Stimulated activated CD4-positive, alpha-beta T cell treated with anti-CD3 and anti-CD28 coated beads, Interleukin-15, amount 100 ng/mL, for 24 hours (primary cell): ENCODE measurements around the gene HMCN1.

ENCODE experiments used
- DNase-seq: peaks from one replicate; pipeline ENCODE4 v3.0.0-alpha.2; 2020

The HMCN1 gene

GRCh38 chr1:185808631-185809030 is 74.4 kb downstream of the HMCN1 start:
- DNase-seq = no peak

DNA sequence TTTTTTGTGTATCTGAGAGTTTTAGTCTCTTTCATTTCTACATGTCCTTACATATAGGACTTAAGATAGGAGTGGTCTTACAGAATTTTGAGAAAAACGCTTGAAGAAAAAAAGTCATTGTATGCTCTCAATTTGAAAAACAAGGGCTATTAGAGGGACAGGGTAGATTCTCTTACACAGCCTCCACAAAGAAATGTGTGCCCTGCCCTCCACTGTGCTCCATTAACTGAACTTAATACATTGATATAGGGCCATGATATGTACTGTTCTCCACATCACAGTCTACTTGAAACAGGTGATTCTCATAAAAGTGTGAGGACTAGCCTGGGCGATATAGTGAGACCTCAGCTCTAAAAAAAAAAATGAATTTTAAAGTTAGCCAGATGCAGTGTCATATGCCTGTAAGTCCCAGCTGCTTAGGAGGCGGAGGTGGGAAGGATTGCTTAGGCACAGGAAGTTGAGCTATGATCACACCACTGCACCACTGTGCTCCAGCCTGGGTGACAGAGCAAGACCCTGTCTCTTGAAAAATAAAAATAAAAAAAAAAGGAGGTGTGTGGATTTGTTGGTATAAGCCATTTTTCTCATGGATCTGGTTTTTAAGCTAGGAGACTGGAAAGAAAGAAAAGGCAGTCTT is 77.0 kb downstream of the HMCN1 start:
- DNase-seq = no peak

- DNase-seq = no peak
Observed at GRCh38 chr1:185812934-185813333, 78.7 kb downstream of the HMCN1 start.

GRCh38 chr1:185813401-185813979 is 79.3 kb downstream of the HMCN1 start:
- no peak for DNase-seq

DNA sequence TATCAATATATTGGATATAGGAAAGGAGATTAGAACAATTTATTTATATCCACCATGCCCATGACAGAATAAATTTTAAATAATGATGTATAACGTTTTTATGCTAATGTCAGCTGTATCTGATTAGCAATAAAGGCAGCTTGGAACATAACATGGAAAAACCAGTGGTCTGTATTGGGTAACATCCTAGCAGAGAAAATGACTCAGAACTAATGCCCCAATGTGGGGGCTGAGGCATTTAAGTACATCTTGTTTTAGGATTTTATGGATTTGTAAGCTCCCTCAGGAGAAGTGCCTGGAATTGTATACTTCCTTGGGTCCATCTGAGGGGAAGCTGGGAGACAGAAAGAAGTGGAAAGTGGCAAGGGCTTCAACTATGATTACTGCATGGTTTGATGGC is 82.3 kb downstream of the HMCN1 start:
- no peak for DNase-seq

DNA sequence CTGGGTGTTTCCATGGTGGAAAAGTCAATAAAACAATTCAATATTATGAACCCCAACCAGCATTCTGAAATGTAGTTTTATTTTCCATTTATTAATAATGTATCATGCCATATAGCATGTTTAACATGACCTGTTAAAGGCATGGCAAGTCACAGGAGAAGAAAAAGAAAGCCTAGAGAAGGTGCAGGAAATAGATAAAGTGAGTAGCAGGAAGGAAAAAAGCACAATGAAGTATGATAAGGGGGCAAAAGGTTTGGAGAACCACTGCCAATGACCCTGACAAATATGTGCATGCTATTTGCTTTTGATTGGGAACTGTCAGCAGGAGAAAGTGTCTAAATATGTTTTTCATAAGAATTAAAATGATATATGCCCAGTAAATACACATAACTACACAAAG is 85.6 kb downstream of the HMCN1 start:
- no peak for DNase-seq

DNA sequence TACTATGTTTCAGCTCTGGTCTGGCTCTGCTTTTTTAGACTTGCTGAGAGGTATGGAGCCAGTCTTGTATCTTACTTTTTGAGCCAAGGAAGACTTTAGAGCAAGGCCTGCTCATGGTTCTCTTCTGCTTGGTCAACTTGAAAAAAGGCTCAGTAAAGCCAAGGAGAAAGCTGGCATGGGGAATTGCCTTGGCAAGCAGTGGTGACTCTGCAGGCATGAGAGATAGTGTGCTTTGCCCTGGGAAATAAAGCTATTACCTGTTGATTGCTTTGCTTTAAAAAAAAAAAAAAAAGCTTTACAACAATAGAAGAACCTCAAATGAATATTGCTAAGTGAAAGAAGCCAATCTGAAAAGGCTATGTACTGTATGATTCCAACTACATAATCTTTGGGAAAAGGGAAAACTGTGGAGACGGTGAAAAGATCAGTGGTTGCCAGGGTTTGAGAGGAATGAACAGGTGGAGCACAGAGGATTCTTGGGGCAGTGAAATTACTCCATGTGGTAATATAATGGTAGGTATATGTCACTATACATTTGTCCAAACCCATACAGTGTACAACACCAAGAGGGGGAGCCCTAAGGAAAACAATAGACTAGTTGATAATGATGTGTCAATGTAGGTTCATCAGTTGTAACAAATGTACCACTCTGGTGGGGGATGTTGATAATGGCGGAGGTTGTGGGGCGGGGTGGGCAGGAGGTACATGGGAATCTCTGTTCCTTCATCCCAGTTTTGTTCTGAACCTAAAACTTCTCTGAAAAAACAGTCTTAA is 87.6 kb downstream of the HMCN1 start:
- no peak for DNase-seq

DNA sequence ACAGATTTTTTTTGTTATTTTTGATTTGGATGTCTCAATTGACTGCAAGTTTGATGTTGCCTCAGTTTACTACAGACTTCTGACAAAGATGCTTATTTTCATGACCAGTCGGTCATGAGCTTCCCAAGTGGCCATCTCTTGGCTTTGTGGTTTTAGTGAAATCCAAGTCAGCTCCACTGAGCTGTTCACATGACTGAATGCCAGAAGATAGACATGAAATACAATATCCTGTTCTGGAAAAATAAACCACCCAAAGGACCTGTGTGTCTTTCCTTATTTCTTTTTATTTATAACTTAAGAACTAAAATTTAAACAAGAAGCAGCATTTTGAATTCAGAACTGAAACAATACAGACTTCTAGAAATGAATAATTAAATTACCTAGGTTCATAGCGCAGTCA is 89.3 kb downstream of the HMCN1 start:
- no peak for DNase-seq

DNA sequence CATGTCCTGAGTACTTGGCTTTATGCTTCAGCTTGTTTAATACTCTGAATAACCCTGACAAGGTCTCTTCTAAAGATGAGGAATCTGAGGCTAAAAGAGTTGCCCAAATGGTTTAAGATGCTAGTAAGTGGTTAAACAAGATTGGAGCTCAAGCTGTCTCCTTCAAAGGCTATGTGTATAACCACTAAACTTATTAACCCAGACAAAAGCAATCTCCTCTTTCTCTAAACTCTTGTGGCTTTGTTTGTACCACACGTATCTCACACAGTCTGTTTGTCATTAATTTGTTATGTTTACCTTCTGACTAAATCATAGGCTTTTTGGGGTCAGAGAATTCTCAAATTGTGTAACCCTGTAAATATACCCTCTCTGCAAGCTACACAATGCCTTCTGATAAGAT is 89.9 kb downstream of the HMCN1 start:
- no peak for DNase-seq

DNA sequence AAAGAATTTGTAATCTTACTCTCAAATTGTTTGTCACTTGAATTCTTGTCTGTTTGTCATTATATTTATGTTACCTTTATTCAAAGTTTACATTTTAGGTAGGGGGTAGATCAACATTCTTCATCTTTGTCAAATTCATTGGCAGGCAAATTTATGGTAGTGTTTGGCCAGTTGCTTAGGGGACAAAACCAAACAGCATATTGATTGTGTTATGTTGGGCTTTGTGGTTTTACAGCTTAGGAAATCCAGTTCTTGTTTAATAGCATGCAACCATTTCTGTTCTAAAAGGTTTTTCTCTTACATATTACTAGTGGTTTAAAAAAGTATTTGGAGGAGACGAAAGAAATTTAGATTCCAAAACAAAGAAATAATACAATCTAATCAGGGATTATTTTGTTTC is 91.4 kb downstream of the HMCN1 start:
- DNase-seq = no peak

GRCh38 chr1:185834371-185834905 is 100.2 kb downstream of the HMCN1 start:
- DNase-seq = no peak

GRCh38 chr1:185835191-185835590 is 101.0 kb downstream of the HMCN1 start:
- no peak for DNase-seq

DNA sequence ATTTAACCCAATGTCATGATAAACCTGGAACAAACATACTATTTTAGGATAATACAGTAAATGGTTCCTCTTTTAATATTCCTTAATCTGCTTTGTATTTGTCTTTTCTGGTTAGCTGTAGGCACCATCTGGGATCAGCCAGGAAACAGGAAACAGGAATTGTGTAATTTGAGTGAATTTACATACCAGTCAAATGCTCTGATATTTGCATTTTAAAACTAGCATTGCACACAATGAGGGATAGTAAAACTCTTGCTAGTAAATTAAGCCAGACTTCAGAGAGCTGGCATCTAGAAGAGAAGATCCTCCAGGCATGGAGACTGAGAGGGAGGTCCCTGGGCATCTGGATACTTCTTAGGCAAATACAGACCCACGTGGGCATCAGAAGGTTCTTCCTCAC is 103.5 kb downstream of the HMCN1 start:
- no peak for DNase-seq

GRCh38 chr1:185838111-185838510 is 103.9 kb downstream of the HMCN1 start:
- no peak for DNase-seq

DNA sequence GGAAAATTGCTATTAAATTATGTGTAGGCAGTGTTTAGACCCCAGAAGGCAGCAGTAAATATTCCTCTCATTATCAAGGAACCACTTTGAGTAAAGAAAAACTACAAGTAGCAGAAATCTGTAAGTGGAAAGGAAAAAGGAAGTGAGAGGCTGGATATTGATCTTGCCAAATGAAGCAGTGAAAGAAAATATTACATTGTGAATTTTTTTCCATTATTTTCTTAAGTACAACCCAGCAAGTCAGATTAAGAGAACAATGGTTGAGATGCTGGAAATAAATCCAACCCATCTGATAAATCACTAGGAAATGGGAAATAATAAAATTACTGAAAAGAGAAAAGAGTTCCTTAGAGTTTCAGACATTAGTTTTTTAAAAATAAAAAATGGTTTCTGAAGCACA is 106.7 kb downstream of the HMCN1 start:
- no peak for DNase-seq

GRCh38 chr1:185843297-185843869 is 109.2 kb downstream of the HMCN1 start:
- DNase-seq = no peak

- DNase-seq = no peak
Observed at GRCh38 chr1:185843986-185844385, 109.8 kb downstream of the HMCN1 start.

GRCh38 chr1:185846672-185847444 is 112.7 kb downstream of the HMCN1 start:
- DNase-seq = no peak

DNA sequence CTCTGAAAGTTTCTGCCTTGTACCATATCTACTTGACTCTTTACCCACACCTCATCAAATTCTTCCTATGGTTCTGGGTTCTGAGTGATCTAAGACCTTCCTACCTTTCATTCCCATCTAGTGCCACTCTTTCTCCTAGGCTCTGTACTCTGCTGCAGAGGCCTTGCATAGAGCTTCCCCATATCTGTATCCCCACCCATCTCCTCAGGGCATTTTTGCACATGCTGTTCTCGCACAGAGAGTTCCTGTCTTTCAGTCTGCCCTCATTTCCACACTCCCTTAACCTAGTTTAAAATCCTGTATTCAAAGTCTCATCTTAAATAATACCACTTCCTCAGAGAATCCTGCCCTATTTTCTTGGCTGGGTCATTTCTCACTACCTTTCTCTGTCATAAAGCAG is 114.8 kb downstream of the HMCN1 start:
- no peak for DNase-seq

- no peak for DNase-seq
Observed at GRCh38 chr1:185850366-185850765, 116.2 kb downstream of the HMCN1 start.

GRCh38 chr1:185853739-185854138 is 119.5 kb downstream of the HMCN1 start:
- no peak for DNase-seq

DNA sequence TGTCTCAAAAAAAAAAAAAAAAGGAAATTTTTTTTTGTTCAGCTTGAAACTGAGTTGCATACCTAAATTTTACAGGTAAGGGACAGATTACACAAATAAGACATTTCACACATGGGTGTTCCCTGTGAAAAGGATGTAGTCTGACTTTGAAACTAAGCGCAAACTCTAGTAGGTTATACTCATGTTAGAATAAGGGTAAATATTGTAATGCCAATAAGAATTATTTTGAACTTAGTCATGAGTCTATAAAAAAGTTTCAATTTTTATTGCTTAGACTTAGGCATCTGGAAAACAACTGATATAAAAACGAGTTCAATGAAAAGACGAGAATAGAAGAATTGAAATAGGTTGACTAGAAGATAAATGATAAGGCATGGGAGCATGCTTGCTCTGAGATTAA is 122.3 kb downstream of the HMCN1 start:
- DNase-seq = no peak

DNA sequence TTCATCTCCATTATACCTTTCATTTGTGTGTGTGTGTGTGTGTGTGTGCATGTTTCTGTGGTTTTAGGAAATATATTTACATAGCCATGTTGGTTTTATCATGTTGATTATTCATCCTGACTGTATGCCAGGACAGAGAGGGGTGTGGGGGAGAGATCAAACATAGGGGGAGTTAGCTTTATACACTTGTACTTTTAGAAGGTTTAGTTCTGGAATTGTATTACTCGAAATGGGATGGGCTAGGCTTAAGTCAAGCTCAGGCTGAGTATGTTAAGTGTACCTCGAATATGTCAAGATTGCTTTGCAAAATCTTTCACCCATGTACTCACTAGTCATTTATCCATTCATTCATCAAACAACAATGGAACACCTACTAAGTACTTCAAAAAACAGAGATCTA is 123.3 kb downstream of the HMCN1 start:
- DNase-seq = no peak
